Measurements from ENCODE around the gene LRRIQ1. TPM values are rescaled to one million over a fixed set of nuclear protein-coding genes. Genes with fewer than 3 reads are reported as not detected.

The LRRIQ1 gene
- total RNA-seq, 2 experiments from 2014 or later: not detected

- no peak for ATAC-seq
- POLR2A ChIA-PET: no interaction called here
- H3K27ac Mint-ChIP-seq: no peak within 1 kb of the TSS
- peaks cover 7% of the 10 kb centered on the region for H3K4me1 Mint-ChIP-seq (ENCODE audit: low read depth)
- H3K36me3 Mint-ChIP-seq (ENCODE audit: low read depth): no peaks in the 10 kb centered on the region
- TF ChIP-seq CTCF (IDR thresholded peaks at IDR 0.05): no peak
- CTCF ChIA-PET: no interaction called here
- peaks cover 52% of the 10 kb centered on the region for H3K27me3 Mint-ChIP-seq
- intact Hi-C loops (cut with micrococcal nuclease): no loop called here
- no peaks in the 10 kb centered on the region for H3K9me3 Mint-ChIP-seq
- DNase-seq: no peak
- peak within 1 kb of the TSS; percentile 11 for H3K4me3 Mint-ChIP-seq
Observed at GRCh38 chr12:85280165-85280983, 244.2 kb downstream of the LRRIQ1 start, which contains the start of gene ALX1. Gene ALX1 (plus strand): TSS chr12:85280220. CDS start chr12:85280262, 42 bp downstream.

GRCh38 chr12:85280984-85281630, 245.0 kb downstream of the LRRIQ1 start:
- POLR2A ChIA-PET: no interaction called here
- Mint-ChIP-seq H3K4me1 (ENCODE audit: low read depth) (peaks cover 7% of the 10 kb centered on the region), H3K27me3 (peaks cover 48% of the 10 kb centered on the region), H3K27ac (no peak overlapping the region), H3K36me3 (ENCODE audit: low read depth) (no peaks in the 10 kb centered on the region), H3K4me3 (peak overlapping the region; percentile 11), H3K9me3 (no peaks in the 10 kb centered on the region)
- intact Hi-C loops (cut with micrococcal nuclease): no loop called here
- no peak for TF ChIP-seq CTCF (IDR thresholded peaks at IDR 0.05)
- CTCF ChIA-PET: no interaction called here
- no peak for ATAC-seq
- no peak for DNase-seq

- ChIA-PET CTCF (no interaction called here), POLR2A (no interaction called here)
- no peaks in the 10 kb centered on the region for H3K36me3 Mint-ChIP-seq (ENCODE audit: low read depth)
- H3K9me3 Mint-ChIP-seq: no peaks in the 10 kb centered on the region
- no peak for DNase-seq
- peaks cover 44% of the 10 kb centered on the region for H3K27me3 Mint-ChIP-seq
- H3K4me3 Mint-ChIP-seq: no peak overlapping the region
- no peak for TF ChIP-seq CTCF (IDR thresholded peaks at IDR 0.05)
- H3K4me1 Mint-ChIP-seq (ENCODE audit: low read depth): peaks cover 7% of the 10 kb centered on the region
- no peak for ATAC-seq
- intact Hi-C loops (cut with micrococcal nuclease): no loop called here
- H3K27ac Mint-ChIP-seq: no peak overlapping the region
Observed at GRCh38 chr12:85281636-85282312, 245.6 kb downstream of the LRRIQ1 start.

GRCh38 chr12:85283560-85283959, 247.4 kb downstream of the LRRIQ1 start:
- intact Hi-C loops (cut with micrococcal nuclease): no loop called here
- no peak for TF ChIP-seq CTCF (IDR thresholded peaks at IDR 0.05)
- ATAC-seq (no peak), DNase-seq (no peak)
- peaks cover 33% of the 10 kb centered on the region for H3K27me3 Mint-ChIP-seq
- ChIA-PET POLR2A (no interaction called here), CTCF (no interaction called here)
- H3K27ac Mint-ChIP-seq: no peak overlapping the region
- H3K4me3 Mint-ChIP-seq: no peak overlapping the region
- peaks cover 7% of the 10 kb centered on the region for H3K4me1 Mint-ChIP-seq (ENCODE audit: low read depth)
- no peaks in the 10 kb centered on the region for H3K36me3 Mint-ChIP-seq (ENCODE audit: low read depth)
- no peaks in the 10 kb centered on the region for H3K9me3 Mint-ChIP-seq

Other genes starting within 250 kb of the LRRIQ1 start
- not detected for gene SLC6A15, start 123.6 kb upstream of the LRRIQ1 start, total RNA-seq
- not detected for gene TSPAN19, start 74 bp upstream of the LRRIQ1 start, total RNA-seq
- gene ALX1, start 243.9 kb downstream of the LRRIQ1 start, total RNA-seq: not detected

All from activated CD8-positive, alpha-beta T cell treated with anti-CD3 and anti-CD28 coated beads for 36 hours (primary cell).